Stomach smooth muscle (tissue), 2 donors: ENCODE measurements around the gene WDR4.
A peak's percentile ranks its signal among the peaks of the same experiment; 100 is the strongest.
"Not testable (repeated sequence)": the region's sequence is repeated elsewhere in the genome, so short reads cannot be mapped to it uniquely, and the experiment has no call there.

Experiments used
- H3K27ac ChIP-seq: one replicate; pipeline ENCODE4 v1.7.0; 2013; ENCODE audit warnings: mild to moderate bottlenecking, low read length, inconsistent platforms
- H3K27me3 ChIP-seq, 2 donors: one replicate each; pipeline ENCODE4 v1.7.0; 2013; ENCODE audit warnings: low read length in 2 of 2; ENCODE audit not compliant: insufficient read depth in 2 of 2, control insufficient read depth in 1 of 2
- H3K36me3 ChIP-seq, 2 donors: one replicate each; pipeline ENCODE4 v1.7.0; 2013; ENCODE audit warnings: low read length in 2 of 2; ENCODE audit not compliant: control insufficient read depth in 2 of 2, insufficient read depth in 2 of 2
- H3K4me1 ChIP-seq: one replicate; pipeline ENCODE4 v1.7.0; 2013; ENCODE audit warnings: low read length; ENCODE audit not compliant: control insufficient read depth, insufficient read depth
- H3K4me3 ChIP-seq, 2 donors: one replicate each; pipeline ENCODE4 v1.7.0; 2013; ENCODE audit warnings: low read length in 2 of 2
- H3K9ac ChIP-seq, 2 donors: one replicate each; pipeline ENCODE4 v1.7.0; 2013; ENCODE audit warnings: low read length in 2 of 2, mild to moderate bottlenecking in 1 of 2
- H3K9me3 ChIP-seq, 2 donors: one replicate each; pipeline ENCODE4 v1.7.0; 2013; ENCODE audit warnings: low read length in 2 of 2; ENCODE audit not compliant: control insufficient read depth in 2 of 2
- donor health status: healthy.
- donor health status: Pancreatic carcinoma.

WDR4 gene, protein sequence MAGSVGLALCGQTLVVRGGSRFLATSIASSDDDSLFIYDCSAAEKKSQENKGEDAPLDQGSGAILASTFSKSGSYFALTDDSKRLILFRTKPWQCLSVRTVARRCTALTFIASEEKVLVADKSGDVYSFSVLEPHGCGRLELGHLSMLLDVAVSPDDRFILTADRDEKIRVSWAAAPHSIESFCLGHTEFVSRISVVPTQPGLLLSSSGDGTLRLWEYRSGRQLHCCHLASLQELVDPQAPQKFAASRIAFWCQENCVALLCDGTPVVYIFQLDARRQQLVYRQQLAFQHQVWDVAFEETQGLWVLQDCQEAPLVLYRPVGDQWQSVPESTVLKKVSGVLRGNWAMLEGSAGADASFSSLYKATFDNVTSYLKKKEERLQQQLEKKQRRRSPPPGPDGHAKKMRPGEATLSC

DNA sequence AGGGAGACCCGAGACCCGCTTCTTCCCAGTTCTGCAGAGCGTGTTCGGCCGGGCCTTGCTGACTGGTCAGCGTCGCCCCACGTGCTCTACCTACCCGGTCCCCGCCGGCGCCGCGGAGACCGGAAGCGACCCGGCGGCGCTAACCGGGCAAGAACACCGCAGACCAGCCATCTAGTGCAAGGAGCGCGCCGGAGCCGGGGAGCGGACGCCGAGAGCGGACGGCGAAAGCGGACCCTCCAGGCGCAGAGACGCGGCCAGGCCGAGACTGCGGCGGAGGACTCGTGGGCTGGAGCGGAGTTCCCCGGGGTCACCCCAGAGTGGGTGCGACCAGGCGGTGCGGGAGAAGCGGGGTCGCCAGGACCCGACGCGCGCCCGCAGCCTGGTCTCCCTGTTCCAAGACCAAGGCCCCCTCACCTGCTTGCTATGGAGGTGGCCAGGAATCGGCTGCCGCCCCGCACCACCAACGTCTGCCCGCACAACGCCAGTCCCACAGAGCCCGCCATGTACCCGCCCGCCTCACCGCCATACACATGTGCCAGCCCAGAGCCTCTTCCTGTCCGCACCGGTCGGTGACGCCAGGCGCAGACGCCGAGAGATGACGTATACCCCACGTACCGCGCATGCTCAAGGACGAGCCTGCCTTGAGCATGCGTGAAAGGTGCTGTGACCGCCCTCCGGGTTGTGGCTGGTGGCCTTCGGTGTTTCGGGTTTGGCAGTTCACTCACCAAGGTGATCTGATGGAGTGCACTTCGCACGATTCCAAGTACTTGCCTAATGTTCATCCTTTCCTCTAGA is at the start of gene WDR4:
Gene WDR4 (minus strand): TSS at position 547 of the 795 bp plus-strand sequence. CDS start 44 bp downstream, at position 503.
- H3K9me3 ChIP-seq, result no peaks in the 10 kb centered on the region
- peaks cover 18% of the 10 kb centered on the region for H3K4me1 ChIP-seq
- no peaks in the 10 kb centered on the region for H3K36me3 ChIP-seq
- peak within 1 kb of the TSS; percentile 96 to 97 for H3K9ac ChIP-seq
- H3K27me3 ChIP-seq, result no peaks in the 10 kb centered on the region
- peak within 1 kb of the TSS; percentile 91 to 99 for H3K4me3 ChIP-seq
- peak within 1 kb of the TSS; percentile 83 for H3K27ac ChIP-seq

DNA sequence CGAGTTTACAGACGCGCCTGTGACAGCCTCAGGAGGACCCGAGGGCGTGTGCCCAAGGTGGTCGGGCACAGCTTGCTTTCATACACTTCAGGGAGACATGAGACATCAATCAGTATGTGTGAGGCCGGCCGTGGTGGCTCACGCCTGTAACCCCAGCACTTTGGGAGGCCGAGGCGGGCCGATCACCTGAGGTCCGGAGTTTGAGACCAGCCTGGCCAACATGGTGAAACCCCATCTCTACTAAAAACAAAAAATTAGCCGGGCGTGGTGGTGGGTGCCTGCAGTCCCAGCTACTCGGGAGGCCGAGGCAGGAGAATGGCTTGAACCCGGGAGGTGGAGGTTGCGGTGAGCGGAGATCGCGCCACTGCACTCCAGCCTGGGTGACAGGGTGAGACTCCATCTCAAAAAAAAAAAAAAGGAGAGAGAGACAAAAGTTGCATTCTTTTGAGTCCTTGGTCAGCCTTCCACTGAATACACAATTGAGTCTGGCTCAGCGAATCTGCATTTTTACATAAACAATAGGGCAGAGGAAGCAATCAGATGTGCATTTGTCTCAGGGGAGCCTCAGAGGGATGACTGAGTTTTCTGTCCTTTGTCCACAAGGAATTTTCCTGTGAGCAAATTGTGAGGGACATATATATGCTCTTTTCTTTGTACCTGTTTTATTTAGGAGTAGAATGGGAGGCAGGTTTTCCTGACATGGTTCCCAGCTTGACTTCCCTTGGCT is 48.3 kb upstream of the WDR4 start:
- H3K27me3 ChIP-seq, H3K36me3 ChIP-seq, H3K27ac ChIP-seq, H3K9ac ChIP-seq, H3K4me3 ChIP-seq, H3K9me3 ChIP-seq, H3K4me1 ChIP-seq: not testable (repeated sequence)

DNA sequence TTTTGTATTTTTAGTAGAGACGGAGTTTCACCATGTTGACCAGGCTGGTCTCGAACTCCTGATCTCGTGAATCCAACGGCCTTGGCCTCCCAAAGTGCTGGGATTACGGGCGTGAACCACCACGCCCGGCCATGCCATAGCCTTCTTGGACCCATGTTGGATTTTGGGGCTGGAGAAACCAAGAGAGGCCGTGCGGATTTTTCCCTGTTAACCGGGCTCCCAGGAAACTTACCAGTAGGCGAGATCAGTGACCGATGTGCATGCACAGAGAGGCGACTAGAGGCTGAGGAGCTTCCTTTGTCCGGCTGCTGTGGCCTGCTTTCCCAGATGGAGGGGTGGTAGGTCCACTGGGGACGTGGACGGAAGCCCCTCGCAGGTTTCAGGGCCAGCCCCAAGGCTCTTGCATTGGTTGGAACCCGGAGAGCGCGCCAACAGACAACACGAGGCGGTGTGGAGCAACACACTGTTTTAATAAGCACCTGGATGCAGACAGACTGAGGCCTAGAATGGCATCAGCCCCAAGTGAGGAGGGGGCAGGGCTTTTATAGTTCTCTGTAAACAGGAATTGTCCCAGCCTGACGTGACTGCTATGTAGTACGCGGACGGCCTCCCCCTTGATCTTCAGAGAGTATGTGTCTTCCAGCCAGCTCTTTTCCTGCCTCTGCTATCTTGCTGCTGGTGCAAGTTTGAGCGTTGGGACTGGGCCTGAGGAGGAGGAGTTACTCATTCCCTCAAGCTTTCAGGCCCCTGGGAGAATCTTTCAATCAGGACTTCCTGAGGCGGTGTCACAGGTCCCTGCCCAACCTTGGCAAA is 46.0 kb upstream of the WDR4 start, which contains the start of gene ERVH48-1:
Gene ERVH48-1 (minus strand): TSS at position 517 of the 813 bp plus-strand sequence. CDS start 6,624 bp downstream, outside the sequence.
- Histone ChIP-seq H3K4me1 (peaks cover 7% of the 10 kb centered on the region), H3K27ac (no peak within 1 kb of the TSS), H3K9ac (no peak within 1 kb of the TSS), H3K9me3 (no peaks in the 10 kb centered on the region), H3K4me3 (no peak within 1 kb of the TSS), H3K27me3 (no peaks in the 10 kb centered on the region), H3K36me3 (no peaks in the 10 kb centered on the region)

DNA sequence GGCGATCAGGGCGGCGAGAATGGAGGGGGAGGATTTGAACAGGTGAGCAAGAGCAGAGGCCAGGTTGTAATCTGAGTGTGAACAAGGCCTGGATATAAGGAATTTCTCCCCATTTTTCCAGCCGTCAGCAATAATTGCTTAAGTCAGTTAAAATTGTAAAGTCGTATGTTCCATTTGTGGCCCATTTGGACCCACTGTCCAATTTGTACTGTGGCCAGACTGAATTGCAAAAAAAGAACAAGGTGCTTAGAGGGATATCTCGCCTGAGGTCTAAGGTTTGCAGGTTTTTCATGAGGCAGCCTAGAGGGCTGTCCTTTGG is 45.1 kb upstream of the WDR4 start:
- Histone ChIP-seq H3K9me3 (no peaks in the 10 kb centered on the region), H3K27me3 (no peaks in the 10 kb centered on the region), H3K36me3 (no peaks in the 10 kb centered on the region), H3K9ac (no peak overlapping the region), H3K4me3 (peak overlapping the region in 1 of 2 donors; percentile 55), H3K27ac (no peak overlapping the region), H3K4me1 (peaks cover 7% of the 10 kb centered on the region)

DNA sequence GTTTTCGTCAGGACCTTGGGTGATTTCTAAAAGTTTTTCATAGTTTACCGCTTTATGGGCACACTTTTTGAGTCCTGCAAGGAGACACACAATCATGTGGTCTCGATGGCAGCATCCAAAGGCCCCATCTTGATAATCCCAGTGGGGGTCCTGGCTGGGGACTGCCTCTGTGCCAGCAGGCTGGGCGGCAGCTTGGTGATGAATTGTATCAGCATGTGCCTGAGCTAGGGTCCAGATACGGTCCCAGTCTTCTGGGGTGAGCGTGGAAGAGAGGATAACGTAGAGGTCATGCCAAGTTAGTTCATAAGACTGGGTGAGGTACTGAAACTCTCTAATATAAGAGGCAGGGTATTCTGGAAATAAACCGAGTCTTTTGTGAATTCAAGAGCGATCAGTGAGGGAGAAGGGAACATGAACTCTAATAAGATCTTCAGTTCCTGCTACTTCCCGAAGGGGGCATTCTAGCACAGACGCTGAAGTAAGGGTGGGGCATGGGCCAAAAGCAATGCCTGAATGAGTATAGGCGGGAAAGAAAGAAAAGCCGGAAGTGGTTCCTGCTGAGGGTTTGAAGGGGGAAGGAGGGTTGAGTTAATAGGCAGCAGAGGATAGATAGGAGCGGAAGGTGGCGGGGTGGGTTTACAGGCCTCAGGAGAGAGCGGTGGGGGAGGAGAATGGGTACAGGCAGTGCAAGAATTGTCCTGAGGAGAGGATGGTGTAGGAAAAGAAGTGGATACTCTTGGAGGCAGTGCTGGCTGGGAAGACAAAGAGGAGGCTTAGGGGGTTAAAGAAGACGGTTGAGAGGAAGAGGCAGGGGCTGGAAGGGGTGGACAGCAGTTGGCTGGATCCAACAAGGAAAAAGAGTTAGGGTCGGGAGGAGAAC is 44.5 kb upstream of the WDR4 start:
- Histone ChIP-seq H3K4me1 (peaks cover 7% of the 10 kb centered on the region), H3K36me3 (no peaks in the 10 kb centered on the region), H3K27me3 (no peaks in the 10 kb centered on the region), H3K9ac (peak overlapping the region; percentile 21 to 56), H3K4me3 (peak overlapping the region; percentile 40 to 55), H3K27ac (no peak overlapping the region), H3K9me3 (no peaks in the 10 kb centered on the region)

DNA sequence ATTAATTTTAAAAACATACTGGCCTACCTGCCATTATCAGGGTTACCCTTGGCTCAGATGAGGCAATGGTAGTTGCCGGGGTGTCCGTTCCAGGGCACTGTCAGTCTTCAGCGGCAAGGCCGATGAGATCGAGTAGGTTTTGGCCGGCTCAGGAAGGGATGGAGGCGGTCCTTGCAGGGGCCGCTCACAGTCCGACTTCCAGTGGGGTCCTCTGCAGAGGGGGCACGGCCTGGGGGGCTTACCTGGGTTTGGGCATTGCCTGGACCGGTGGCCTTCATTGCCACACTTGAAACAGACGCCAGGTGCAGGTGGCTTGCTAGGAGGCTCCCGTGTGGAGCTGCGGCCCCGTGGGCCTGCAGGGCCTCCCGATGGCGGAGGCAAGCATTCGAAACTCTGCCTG is 43.6 kb upstream of the WDR4 start:
- no peak overlapping the region for H3K4me3 ChIP-seq
- H3K27ac ChIP-seq, result no peak overlapping the region
- no peaks in the 10 kb centered on the region for H3K36me3 ChIP-seq
- H3K4me1 ChIP-seq, result peaks cover 7% of the 10 kb centered on the region
- H3K9me3 ChIP-seq, result no peaks in the 10 kb centered on the region
- H3K9ac ChIP-seq, result no peak overlapping the region
- H3K27me3 ChIP-seq, result no peaks in the 10 kb centered on the region

DNA sequence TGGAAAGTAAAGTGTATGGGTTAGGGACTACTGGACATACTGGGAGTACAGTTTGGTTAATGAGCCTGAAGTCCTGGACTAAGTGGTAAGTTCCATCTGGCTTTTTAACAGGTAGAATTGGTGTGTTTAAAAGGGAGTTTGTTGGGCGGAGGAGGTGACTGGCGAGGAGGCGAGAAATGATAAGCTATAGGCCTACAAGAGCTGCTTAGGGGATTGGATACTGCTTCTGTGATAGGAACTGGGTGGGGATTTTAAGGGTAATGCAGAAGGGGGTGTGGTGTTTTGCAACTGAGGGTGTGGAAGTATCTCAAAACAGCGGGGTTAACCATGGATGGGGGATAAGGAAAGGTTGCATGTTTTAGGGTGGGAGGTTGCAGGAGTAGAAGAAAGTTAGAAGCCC is 42.6 kb upstream of the WDR4 start:
- no peak overlapping the region for H3K9ac ChIP-seq
- no peak overlapping the region for H3K27ac ChIP-seq
- H3K9me3 ChIP-seq, result no peaks in the 10 kb centered on the region
- no peaks in the 10 kb centered on the region for H3K36me3 ChIP-seq
- no peaks in the 10 kb centered on the region for H3K27me3 ChIP-seq
- H3K4me1 ChIP-seq, result peaks cover 7% of the 10 kb centered on the region
- H3K4me3 ChIP-seq, result no peak overlapping the region

DNA sequence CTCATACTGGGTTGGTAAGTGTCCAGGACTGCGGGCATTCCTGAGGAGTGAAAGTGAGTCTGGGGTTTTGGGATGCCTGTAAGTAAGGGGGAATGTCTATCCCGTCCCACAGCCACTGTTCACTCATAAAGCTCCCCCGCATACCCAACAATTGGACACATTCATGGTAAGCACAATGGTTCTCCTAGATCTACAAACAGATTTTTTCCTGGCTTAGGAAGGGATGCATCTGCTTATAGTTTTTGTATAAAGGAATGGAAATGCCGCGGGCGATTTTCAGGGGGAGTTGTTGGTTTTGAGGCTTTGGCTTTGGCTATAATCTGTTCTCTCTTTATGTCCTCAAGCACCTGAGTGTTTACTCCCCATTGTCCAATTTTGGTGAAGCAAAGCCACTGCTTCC is 39.0 kb upstream of the WDR4 start:
- Histone ChIP-seq H3K36me3 (no peaks in the 10 kb centered on the region), H3K4me1 (peaks cover 2% of the 10 kb centered on the region), H3K27ac (no peak overlapping the region), H3K9me3 (no peaks in the 10 kb centered on the region), H3K4me3 (no peak overlapping the region), H3K9ac (no peak overlapping the region), H3K27me3 (no peaks in the 10 kb centered on the region)

DNA sequence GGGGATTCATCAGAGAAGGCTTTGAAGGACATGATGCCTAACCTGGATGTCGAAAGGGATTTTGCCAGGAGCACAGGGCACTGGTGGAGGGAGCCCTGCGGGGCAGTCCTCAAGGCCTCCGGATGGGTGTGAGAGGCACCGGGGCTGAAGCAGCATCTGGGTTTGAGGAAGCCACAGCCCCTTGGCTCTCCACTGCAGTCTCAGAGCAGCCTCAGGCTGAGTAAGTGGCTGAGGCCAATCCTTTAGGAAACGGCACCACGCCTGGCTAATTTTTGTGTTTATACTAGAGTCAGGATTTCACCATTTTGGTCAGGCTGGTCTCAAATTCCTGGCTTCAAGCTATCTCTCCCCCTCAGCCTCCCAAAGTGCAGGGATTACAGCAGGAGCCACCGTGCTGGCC is 34.1 kb upstream of the WDR4 start:
- Histone ChIP-seq H3K4me1 (peaks cover 2% of the 10 kb centered on the region), H3K9me3 (no peaks in the 10 kb centered on the region), H3K4me3 (no peak overlapping the region), H3K27me3 (no peaks in the 10 kb centered on the region), H3K27ac (no peak overlapping the region), H3K9ac (no peak overlapping the region), H3K36me3 (peaks cover 15 to 18% of the 10 kb centered on the region in 2 donors)
